Lower leg skin (tissue), 3 donors: ENCODE measurements around the gene ZNF185.

Experiments used
- CTCF ChIP-seq, 3 donors: fragments of 450-650 bp; IDR thresholded peaks; one replicate each; pipeline ENCODE4 v1.5.1; 2016; ENCODE audit warnings: antibody characterized with exemption in 3 of 3, mild to moderate bottlenecking in 3 of 3, moderate library complexity in 2 of 3
- POLR2A ChIP-seq, 2 donors: fragments of 450-650 bp; IDR thresholded peaks; one replicate each; pipeline ENCODE4 v1.6.1; 2016 to 2017; ENCODE audit warnings: antibody characterized with exemption in 2 of 2, mild to moderate bottlenecking in 1 of 2, moderate library complexity in 1 of 2

GRCh38 chrX:152932144-152932543, 34.3 kb downstream of the ZNF185 start:
- TF ChIP-seq CTCF (IDR thresholded peaks at IDR 0.05): no peak
- TF ChIP-seq POLR2A (IDR thresholded peaks at IDR 0.05): no peak
